SIG-M5 treated with dmso at 0.1 percent for 504 hours (cell line): ENCODE results near the gene POLG2.
"Not testable (repeated sequence)": the region's sequence is repeated elsewhere in the genome, so short reads cannot be mapped to it uniquely, and the experiment has no call there.

ENCODE experiments used
- DNase-seq: peaks from one replicate; lab custom pipeline; 2025; ENCODE audit not compliant: unreplicated experiment; lab: John Stamatoyannopoulos, UW

POLG2 gene

DNA sequence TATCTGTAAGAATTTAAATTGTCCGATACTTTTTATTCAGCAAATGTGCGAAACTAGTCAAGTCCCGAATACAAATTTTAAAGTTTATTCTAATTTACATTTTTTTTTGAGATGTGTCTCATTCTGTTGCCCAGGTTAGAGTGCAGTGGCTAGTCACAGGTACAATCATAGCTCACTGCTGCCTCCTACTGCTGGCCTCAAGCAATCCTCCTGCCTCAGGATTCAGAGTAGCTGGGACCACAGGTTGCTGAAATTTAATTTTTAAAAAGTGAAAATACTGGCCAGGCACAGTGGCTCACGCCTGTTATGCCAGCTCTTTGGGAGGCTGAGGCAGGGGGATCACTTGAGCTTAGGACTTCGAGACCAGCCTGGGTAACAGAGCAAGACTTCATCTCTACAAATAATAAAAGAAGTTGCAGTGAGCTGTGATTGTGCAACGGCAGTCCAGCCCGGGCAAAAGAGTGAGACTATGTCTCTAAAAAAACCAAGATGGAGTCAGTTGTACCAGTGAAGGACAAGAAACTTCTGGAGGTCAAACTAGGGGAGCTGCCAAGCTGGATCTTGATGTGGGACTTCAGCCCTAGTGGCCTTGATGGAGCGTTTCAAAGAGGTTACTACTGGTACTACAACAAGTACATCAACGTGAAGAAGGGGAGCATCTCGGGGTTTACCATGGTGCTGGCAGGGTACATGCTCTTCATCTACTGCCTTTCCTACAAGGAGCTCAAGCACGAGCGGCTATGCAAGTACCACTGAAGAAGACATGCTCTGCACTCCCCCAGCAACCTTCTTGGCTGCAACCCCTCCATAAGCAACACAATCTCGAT is 5.6 kb downstream of the POLG2 start:
- peak; percentile 55 for DNase-seq

DNA sequence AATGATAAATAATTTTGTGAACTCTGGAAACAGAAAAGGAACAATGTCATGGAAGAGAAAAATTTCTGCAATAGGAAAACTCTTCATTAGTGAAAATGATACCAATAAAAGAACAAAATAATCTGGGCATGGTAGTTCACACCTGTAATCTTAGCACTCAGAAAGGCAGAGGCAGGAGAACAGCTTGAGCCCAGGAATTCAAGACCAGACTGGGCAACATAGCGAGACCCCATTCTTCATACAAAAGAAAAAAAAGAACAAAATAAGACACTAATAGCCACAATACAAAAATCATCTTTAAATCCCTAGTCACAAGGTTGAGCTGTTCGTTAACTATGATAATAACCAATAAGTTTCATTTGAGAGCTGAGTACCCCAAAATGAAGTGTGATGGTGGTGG is 8.6 kb downstream of the POLG2 start:
- DNase-seq: no peak

DNA sequence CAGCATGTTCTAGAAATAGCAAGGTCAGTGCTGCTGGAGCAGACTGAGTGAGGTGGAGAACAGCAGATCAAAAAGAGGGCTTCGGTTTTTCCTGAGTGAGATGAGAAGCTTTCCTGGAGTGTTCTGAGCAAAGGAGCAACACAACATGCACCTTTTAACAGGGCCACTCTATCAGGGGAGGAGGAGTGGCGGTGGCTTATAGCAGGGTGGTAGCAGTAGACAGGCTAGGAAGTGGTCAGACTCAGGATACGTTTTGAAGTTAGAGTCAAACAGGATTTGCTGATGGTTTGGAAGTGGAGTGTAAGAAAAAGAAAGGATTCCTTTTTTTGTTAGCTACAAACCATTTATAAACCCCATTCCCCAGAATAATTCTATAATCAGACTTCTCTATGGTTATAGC is 12.5 kb downstream of the POLG2 start:
- DNase-seq: no peak

DNA sequence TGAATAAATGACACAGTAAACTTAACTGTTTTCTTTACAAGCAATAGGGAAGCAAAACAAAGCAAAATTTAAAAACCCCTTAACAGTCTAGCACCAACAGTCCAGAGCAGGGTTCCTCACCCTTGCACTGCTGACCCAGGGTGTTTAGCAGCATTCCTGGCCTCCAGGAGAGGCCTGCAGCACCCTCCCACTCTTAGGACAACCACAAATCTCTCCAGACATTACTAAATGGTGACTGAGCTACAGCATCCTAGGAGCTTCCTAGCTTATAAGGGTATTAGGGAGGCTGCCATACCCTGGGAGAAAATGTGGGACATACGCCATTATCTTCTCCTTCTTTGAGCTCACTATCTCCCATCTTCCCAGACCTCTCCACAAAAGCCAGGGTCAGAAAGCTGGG is 15.9 kb downstream of the POLG2 start:
- DNase-seq: no peak

DNA sequence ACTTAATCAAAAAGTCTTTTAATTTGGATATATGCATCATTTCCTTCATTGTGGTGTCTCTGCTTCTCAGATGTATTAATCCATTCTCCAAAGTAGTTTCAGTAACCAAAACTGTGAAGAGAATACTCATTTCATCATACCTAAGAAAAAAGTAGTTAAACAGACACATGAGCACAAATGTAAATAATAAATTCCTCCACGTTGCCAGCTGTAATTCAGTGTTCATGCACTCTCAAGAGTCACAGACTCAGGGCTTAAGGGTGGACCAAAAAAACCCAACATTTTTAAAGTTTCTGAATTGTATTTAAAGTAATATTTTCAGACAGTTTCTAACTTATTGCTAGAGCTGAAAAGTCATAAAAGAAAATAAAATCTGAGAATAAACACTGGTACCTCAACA is 19.0 kb downstream of the POLG2 start:
- no peak for DNase-seq

DNA sequence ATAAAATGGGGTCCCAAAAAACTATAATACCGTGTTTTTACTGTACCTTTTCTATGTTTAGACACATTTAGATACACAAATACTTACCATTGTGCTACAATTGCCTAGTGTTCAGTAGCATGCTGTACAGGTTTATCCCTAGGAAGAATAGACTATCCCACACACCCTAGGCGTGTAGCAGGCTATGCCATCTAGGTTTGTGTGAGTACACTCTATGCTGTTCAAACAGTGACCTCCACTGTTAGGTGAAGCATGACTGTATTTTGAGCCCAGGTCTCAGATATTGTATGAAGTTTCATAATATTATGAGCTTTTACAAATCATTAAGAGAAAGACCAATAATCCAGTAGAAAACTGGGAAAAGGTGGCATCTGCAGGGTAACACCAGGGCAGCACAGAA is 24.3 kb downstream of the POLG2 start:
- DNase-seq: peak; percentile 14

DNA sequence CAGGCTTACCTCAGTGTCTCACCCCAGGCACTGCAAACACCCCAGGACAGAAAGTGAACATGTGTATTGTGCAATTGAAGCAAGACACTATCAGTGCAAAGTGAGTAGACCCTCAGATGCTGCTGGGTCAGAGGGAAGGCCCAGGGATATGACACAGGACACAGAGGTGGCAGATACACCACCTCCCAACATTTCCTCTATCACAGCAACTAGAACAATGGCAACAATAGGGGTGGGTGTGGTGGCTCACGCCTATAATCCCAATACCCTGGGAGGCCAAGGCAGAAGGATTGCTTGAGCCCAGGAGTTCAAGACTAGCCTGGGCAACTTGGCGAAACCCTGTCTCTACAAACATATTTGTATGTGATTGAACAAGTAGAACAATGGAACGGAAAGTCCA is 25.4 kb downstream of the POLG2 start:
- DNase-seq: no peak

DNA sequence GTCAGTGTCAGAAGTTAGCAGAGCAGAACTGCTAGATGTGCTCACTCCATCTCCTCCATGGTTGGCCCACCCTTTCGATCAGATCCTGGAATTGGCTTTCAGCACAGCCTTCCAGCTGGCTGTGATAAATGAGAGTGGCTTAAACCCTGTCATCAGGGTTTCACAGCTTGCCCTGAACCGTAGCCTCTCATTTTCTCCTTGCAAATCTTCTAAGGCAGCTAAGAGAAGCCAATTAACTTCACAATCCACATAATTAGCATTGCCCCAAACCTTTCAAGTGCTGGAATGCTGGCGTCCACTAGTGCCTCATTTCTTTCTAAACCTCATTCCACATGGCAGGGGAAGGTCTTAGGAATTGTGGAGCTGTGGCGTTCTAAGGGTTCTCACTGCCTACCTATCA is 26.2 kb downstream of the POLG2 start:
- no peak for DNase-seq

DNA sequence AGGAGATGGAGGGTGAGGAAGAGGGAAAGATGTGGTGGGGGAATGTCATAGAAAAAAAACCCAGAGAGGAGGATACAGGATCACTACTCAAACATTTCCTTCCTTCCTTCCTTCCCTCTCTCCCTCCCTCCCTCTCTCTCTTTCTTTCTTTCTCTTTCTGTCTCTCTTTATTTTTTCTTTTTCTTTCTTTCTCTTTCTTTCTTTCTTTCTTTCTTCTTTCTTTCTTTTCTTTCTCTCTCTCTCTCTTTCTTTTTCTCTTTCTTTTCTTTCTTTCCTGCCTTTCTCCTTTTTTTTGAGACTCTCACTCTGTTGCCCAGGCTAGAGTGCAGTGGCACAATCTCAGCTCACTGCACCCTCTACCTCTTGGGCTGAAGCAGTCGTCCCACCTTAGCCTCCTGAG is 30.0 kb downstream of the POLG2 start:
- not testable (repeated sequence) for DNase-seq

DNA sequence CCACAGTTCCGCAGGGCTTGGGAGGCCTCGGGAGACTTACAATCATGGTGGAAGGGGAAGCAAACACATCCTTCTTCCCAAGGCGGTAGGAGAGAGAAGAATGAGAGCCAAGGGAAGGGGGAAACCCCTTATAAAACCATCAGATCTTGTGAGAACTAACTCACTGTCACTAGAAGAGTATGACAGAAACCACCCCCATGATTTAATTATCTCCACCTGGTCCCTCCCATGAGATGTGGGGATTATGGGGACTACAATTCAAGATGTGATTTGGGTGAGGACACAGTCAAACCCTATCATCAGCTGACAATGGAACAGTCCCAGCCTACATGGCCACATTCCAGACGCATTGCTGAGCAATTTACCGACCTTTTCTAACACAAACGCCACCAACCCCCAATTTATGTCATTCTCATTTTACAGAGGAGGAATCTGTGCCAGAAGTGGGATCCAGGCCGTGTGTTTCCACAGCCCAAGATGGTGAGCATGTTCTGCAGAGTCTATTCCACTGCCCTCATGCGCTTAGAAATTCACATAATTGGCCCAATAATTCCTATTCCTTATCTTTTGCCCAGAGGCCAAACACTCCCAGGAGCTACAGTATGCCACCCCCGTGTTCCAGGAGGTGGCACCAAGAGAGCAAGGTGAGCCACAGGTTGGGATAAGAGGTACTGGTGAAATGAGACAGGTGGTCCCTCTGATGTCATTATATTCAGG is 30.7 kb downstream of the POLG2 start:
- DNase-seq: no peak

DNA sequence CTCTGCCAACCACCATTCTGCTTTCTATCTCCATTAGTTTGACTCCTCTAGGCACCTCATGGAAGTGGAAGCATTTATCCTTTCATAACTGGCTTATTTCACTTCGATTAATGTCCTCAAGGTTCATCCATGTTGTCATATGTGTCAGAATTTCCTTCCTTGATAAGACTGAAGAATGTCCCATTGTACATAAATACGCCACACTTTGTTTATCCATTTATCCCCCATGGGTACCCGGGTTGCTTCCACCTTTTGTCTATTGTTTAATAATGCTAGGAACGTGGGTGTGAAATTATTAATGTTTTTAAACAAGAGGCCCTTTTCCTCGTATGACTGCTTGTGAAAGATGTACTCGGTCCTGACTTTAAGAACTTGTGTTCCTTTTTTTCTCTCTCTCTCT is 35.1 kb downstream of the POLG2 start:
- DNase-seq: no peak

DNA sequence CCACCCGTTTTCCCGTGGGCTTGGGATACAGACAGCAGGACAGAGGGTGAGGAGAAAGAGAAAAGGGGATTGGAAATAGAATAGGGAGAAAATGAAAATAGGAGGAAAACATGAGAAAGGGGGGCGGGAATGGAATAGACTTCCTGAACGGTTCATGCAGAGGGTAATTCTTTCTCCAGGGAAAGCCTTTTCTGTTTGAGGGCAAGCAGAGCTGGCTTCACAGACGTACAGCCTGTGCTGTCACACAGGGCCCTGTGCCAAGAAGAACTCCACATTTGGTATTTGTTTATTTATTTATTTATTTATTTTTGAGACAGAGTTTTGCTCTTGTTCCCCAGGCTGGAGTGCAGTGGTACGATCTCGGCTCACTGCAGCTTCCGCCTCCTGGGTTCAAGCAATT is 35.9 kb downstream of the POLG2 start:
- DNase-seq: no peak

DNA sequence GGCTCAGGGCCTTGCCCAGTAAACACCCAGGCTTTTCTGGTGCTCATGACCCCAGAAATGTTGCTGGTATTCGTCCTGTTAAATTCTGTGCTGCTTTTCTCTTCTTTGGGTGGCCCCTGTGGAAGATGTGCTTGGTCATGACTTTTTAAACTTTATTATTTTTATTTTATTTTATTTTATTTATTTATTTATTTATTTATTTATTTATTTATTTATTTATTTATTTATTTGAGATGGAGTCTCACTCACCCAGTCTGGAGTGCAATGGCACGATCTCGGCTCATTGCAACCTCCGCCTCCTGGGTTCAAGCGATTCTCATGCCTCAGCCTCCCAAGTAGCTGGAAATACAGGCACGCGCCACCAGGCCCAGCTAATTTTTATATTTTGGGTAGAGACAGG is 37.0 kb downstream of the POLG2 start:
- DNase-seq: not testable (repeated sequence)

DNA sequence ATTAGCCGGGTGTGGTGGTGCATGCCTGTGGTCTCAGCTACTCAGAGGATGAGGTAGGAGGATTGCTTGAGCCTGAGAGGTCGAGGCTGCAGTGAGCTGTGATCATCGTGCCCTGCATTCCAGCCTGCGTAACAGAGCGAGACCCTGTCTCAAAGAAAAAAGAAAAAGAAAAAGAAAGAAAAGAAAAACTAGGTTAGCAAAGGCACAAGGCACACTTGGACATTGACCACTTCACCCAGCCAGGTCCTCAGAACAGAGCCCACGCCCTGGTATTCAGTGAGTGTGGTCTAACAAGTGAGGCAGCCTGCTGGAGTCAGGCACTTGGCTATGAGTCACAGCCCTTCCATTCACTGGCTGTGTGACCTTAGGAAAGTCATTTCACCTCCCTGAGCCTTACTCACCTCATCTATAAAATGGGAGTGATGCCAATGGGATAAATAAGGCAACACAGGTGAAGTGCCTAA is 37.5 kb downstream of the POLG2 start:
- DNase-seq: peak; percentile 12

DNA sequence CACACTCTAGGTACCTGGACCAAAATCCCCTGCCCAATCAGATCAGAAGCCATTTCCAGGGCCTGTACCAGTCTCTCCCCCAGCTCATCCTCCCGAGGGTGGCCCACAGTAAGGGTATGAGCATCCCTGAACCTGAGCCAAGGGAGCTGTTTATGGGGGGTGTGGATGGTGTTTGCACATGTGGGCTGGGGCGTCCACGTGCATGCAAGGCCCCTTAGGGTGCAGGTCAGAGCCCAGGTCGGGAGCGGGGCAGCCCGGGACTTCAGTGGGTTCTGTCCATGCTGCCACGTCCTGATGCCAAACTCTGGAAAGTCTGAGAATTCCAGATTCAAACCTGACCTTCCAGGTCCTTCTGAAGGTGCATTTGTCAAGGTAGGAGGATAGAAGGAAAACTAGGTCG is 38.1 kb downstream of the POLG2 start:
- no peak for DNase-seq

DNA sequence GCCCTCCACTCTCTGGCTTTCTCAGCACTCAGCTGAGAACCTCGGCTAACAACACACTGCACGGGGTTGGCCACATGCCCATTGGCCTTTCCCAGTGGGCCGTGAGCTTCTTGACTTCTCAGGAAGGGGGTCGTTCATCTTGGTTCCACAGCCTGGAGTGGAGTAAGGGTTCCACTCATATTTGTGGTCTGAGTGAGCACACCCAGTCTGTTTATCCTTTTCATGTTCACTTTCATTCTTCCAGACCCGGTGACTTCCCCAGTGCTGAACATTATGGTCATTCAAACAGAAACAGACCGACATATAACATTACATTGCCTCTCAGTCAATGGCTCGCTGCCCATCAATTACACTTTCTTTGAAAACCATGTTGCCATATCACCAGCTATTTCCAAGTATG is 39.7 kb downstream of the POLG2 start:
- no peak for DNase-seq

DNA sequence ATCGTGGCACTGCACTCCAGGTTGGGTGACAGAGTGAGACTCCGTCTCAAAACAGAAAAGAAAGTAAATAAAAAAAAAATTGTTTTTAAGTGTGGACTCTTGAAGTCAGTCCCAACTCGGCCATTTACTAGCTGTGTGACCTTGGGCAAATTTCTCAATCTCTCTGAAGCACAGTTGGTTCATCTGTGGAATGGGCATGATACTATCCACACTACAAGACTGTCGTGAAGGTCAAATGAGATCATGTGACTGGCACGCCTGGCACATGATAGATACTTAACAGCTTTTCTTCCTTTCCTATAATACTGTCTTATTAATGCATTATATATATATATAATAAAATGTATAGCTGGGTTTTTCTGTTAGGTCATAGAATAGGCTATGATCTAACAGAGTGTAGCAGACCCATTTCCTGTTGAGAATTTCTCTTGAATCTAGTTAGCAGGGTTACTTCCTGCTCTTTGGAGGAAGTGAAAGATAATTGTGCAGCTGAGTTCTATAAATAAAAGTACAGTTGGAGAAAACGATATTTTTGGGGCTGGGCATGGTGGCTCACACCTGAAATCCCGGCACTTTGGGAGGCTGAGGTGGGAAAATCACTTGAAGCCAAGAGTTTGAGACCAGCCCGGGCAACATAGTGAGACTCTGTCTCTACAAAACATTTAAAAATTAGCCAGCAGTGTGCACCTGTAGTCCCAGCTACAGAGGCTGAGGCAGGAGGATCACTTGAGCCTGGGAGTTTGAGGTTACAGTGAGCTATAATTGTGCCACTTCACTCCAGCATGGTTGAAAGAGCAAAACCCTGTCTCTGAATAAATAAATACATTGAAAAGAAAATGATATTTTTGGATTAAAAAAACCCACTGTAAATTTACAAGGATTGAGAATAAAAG is 40.6 kb downstream of the POLG2 start:
- peak; percentile 95 for DNase-seq

DNA sequence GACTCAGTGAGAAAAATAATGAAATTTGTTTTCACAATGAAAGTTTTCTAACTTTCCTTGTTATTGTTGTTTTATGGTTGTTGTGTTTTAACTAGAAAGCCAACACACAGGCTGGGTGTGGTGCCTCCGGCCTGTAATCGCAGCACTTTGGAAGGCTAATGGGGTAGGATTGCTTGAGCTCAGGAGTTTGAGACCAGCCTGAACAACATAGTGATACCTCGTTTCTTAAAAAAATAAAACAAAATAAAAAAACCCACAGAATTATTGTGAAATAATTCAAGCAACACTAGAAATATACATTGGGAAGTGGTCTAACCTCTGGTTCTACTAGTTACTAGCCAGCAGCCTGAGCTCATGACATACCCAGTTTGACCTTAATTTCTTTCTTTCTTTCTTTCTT is 47.3 kb downstream of the POLG2 start:
- peak; percentile 80 for DNase-seq

DNA sequence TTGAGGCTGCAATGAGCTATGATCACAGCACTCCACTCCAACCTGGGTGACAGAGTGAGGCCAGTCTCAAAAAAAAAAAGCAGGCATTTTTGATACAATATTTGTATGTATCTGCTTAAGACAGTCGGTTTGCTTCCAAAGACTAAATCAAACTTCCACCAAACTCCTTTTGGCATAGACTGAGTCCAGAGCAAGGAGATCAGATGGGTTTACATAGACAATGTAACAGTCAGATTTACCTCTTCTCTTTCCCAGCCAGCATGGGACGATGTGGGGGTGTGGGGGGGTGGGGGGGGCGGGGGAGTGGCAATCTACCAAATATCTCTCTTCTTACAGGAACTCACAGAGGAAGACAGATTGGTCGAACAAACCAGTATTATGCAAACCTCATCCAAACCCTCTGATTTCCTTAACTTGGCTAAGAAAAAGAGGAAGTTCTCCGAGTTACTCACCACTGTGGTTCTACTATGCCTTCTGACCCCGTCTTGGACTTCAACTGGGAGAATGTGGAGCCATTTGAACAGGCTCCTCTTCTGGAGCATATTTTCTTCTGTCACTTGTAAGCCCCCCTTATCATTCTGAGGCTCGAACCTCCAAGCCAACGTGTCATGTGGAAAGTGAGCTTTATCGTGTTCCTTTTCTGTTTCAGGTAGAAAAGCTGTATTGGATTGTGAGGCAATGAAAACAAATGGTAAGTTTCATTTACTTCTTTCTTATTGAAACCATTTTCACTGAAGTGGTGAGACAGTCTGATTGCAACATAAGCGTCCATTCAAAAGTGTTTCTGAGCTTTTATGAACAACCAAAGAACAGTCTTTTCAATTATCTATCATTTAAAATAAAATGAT is 48.0 kb downstream of the POLG2 start, which contains the start of gene MILR1:
TSS of gene MILR1 (plus strand) at position 451 of the 848 bp plus-strand sequence. CDS start at position 505, 54 bp downstream.
- peak; percentile 100 for DNase-seq

DNA sequence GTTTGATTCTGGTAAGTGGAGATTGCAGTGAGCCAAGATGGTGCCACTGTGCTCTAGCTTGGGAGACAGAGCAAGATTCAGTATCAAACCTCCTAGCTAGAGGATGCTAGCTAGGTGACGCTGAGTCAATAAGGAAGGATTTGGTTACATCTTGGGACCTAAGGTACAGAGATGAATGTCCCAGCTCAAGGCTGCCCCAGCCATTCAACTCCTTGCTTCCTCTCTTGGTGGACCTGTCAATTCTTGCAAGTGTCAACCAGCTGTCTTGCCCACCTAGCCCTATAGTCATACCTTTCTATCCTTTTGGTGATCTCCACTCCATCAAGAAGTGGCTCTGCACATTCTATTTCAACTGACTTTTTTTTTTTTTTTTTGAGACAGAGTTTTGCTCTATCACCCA is 49.3 kb downstream of the POLG2 start:
- no peak for DNase-seq
